Measurements from ENCODE around the gene TMEM116.

GRCh38 chr12:111976291-111976690 lies 36.7 kb downstream of the TMEM116 start:
- TF ChIP-seq EZH2 (IDR thresholded peaks at IDR 0.05; ENCODE audit: borderline replicate concordance, low read depth, low read length, severe bottlenecking) = no peak
- TF ChIP-seq CTCF (IDR thresholded peaks at IDR 0.05; ENCODE audit: extremely low read depth in 1 of 2, insufficient read depth in 1 of 2, low read depth in 1 of 2, low read length in 2 of 2) = no peak

Measured in endothelial cell of umbilical vein (primary cell).